Activated CD4-positive, CD25-positive, alpha-beta regulatory T cell treated with anti-CD3 and anti-CD28 coated beads, Interleukin-2, amount 50 U/mL, for 72 hours (primary cell): Measurements from ENCODE around the gene PKLR.
"Not testable (repeated sequence)": the region's sequence is repeated elsewhere in the genome, so short reads cannot be mapped to it uniquely, and the experiment has no call there.

Experiments
- DNase-seq: peaks from one replicate; pipeline ENCODE4 v3.0.0; 2021

The PKLR gene

DNA sequence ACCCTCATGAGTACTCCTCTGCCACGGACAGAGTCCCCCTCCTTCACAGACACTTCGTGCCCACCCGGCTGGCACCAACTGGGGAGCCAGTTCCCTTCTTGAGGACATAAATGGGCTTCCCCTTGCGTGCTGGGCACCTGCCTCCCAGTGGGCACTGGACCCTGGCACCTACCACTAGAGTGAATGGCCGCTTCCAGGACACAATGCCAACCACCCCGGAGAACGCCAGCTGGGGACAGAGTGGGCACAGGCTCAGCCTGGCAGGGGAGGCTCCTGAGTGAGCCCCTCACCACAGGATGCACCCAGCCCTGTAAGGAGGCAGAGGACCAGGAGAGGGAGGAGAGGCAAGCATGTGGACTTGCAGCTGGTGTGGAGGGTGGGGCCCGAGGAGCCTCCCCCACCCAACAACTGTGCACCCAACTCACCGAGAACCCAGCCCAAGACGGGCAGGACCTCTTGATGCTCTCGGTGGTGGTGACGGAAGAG, 47.0 kb downstream of the PKLR start:
- no peak for DNase-seq

DNA sequence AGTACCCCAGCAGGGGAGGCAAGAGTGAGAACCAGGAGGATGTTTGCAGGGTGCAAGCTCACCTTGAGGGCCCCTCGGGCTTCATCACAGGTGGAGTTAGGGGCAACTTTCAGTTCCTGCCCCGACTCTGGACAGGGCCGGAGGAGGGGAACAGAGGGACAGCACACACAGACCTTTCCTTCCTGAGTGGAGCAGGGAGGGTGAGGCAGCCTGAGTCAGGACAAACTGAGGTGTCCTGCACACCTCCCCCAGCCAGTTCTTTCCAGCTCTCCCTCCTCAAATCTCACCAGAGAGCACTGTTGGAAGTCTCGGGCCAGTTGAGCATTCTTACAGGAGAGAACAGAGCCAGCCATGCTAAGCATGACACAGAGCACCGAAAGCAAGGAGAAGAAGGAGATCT, 47.4 kb downstream of the PKLR start:
- DNase-seq, result no peak

- DNase-seq, result no peak
Observed at GRCh38 chr1:155253208-155253607, 48.0 kb downstream of the PKLR start.

- no peak for DNase-seq
Observed at GRCh38 chr1:155251566-155251965, 49.7 kb downstream of the PKLR start.

DNA sequence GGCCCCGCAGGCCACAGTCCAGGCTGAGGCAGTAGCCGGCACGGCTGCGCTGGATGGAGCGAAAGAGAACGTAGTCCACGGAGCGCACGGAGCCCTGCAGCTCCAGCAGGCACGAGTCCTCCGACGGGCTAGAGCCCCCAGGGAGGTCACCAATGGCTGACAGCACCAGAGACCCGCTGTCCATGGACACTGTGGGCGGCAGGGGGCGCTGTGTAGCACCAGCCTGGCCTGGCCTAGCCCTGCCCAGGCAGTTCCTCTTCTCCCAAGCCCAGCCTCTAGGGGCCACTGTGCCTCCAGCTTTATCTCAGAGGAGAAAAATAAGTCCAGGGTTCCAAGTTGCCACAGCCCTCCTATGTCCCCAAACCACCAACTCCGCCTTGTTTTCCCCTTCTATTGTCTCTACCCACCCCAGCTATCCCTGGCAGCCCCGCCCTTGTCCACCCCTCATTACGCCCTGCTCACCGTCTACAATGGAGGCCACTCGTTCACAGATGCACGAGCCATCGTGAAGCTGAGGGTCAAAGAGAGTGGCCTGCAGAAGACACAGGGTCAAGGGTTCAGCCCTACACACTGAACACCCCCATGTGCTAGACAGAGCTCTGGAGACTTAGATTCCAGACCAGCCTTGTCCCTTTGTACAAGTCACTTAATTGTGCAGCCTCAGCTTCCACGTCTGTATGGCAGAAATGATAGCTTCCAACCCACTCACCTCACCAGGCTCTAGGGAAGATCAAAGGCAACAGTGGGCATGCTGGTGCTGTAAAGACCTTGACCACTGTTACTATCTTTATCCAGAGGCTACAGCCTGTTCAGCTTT, 50.4 kb downstream of the PKLR start:
- peak; percentile 99 for DNase-seq

- DNase-seq, result no peak
Observed at GRCh38 chr1:155250246-155250632, 51.0 kb downstream of the PKLR start.

GRCh38 chr1:155247667-155248553, 53.3 kb downstream of the PKLR start:
- DNase-seq, result no peak

DNA sequence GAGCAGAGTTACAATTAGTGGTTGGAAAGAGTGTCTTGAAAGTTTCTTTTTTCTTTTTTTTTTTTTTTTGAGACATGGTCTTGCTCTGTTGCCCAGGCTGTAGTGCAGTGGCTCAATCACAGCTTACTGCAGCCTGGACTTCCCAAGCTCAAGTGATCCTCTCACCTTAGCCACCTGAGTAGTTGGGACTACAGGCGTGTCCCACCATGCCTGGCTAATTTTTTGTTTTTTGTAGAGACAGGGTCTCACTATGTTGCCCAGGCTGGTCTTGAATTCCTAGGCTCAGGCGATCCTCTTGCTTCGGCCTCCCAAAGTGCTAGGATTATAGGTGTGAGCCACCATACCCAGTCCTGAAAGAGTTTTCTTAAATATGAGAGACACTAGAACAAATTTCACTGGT, 54.4 kb downstream of the PKLR start:
- not testable (repeated sequence) for DNase-seq

GRCh38 chr1:155245163-155245524, 56.1 kb downstream of the PKLR start:
- no peak for DNase-seq

GRCh38 chr1:155244368-155245162, 56.7 kb downstream of the PKLR start:
- peak; percentile 87 for DNase-seq

DNA sequence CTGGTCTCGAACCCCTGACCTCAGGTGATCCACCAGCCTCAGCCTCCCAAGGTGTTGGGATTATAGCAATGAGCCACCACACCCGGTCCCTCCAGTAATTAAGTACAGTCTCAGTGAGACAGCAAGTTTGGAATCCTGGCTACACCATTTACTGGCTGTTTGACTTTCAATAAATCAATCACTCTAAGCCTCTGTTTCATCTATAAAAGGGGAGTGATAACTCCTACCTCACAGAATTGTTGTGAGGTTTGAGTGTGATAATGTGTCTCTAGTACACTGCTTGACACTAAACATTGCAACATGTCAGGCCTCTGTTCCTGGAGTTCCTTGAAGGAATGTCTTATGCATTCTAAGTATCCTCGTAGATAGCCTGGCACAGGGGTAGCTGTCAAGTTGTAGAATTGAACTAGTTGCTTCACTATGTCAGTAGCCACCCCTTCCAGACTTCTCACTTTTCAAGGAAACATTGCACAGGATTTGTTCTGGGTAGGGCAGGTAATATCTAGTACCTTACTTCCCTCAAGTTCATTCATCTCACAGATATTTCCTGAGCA, 58.4 kb downstream of the PKLR start:
- no peak for DNase-seq

GRCh38 chr1:155241841-155242264, 59.4 kb downstream of the PKLR start:
- DNase-seq, result no peak

- peak; percentile 54 for DNase-seq
Observed at GRCh38 chr1:155241069-155241679, 60.1 kb downstream of the PKLR start.
